IMR-90 (cell line): ENCODE results near the gene H6PD. TPM values are rescaled to one million over a fixed set of nuclear protein-coding genes. Genes with fewer than 3 reads are reported as not detected.

Experiments used
- ATAC-seq: fragments of 200-7000 bp; cut with Tn5 transposase; 2 replicates; pipeline ENCODE4 v1.9.1; 2020; ENCODE audit warnings: low read depth, mild to moderate bottlenecking, moderate library complexity
- BruUV-seq: library from RNA; stranded (reverse); fragments of 400-500 nt; replicated peaks from 2 replicates; lab custom pipeline; 2021; lab: Mats Ljungman, UMichigan
- CTCF ChIA-PET: fragments of 300-600 bp; formaldehyde crosslinking; extraction: SDS; loops from one replicate; lab custom pipeline; 2021; ENCODE audit warnings: antibody characterized with exemption; lab: Yijun Ruan, JAX
- POLR2A ChIA-PET: fragments of 300-600 bp; sonication (Branson Sonifier 250); formaldehyde crosslinking; loops from one replicate; lab custom pipeline; 2022; ENCODE audit warnings: antibody characterized with exemption; ENCODE audit not compliant: unreplicated experiment; lab: Charles Lee
- DNase-seq: peaks from one replicate; pipeline ENCODE4 v3.0.0; 2013
- H2AFZ ChIP-seq: replicated peaks from 2 replicates; pipeline ENCODE3; 2013; ENCODE audit warnings: low read length, mild to moderate bottlenecking; ENCODE audit not compliant: poor library complexity
- H2AK5ac ChIP-seq: 2 replicates; pipeline ENCODE4 v1.6.1; 2013; ENCODE audit warnings: low read depth, low read length, inconsistent platforms
- H2AK9ac ChIP-seq: replicated peaks from 2 replicates; pipeline ENCODE3; 2013; ENCODE audit warnings: mild to moderate bottlenecking, low read depth, low read length, moderate library complexity; ENCODE audit not compliant: poor library complexity
- H2BK120ac ChIP-seq: 2 replicates; pipeline ENCODE4 v1.6.1; 2013; ENCODE audit warnings: low read depth, low read length, inconsistent platforms
- H2BK15ac ChIP-seq: 3 replicates; pipeline ENCODE4 v1.6.1; 2013; ENCODE audit warnings: low read depth, low read length, inconsistent platforms
- H2BK20ac ChIP-seq: 2 replicates; pipeline ENCODE4 v1.6.1; 2013; ENCODE audit warnings: low read depth, mild to moderate bottlenecking, inconsistent platforms, low read length, moderate library complexity
- H2BK5ac ChIP-seq: 2 replicates; pipeline ENCODE4 v1.6.1; 2013; ENCODE audit warnings: mild to moderate bottlenecking, low read depth, low read length, inconsistent platforms; ENCODE audit not compliant: poor library complexity, severe bottlenecking
- H3K14ac ChIP-seq: replicated peaks from 2 replicates; pipeline ENCODE4 v1.6.1; 2013; ENCODE audit warnings: low read depth, low read length, inconsistent platforms
- H3K18ac ChIP-seq: 2 replicates; pipeline ENCODE4 v1.6.1; 2013; ENCODE audit warnings: low read depth, low read length, control low read depth
- H3K23ac ChIP-seq: 2 replicates; pipeline ENCODE4 v1.6.1; 2013; ENCODE audit warnings: low read depth, low read length, inconsistent platforms
- H3K27ac ChIP-seq: 2 replicates; pipeline ENCODE4 v1.5.1; 2013; ENCODE audit warnings: mild to moderate bottlenecking, control low read depth, low read length; ENCODE audit not compliant: insufficient read depth
- H3K27me3 ChIP-seq: 2 replicates; pipeline ENCODE4 v1.6.1; 2013; ENCODE audit warnings: low read length; ENCODE audit not compliant: control insufficient read depth, insufficient read depth
- H3K36me3 ChIP-seq: 2 replicates; pipeline ENCODE4 v1.6.1; 2013; ENCODE audit warnings: low read length, mixed read lengths; ENCODE audit not compliant: control insufficient read depth, insufficient read depth
- H3K4ac ChIP-seq: 2 replicates; pipeline ENCODE4 v1.6.1; 2013; ENCODE audit warnings: low read depth, low read length, inconsistent platforms
- H3K4me1 ChIP-seq: 2 replicates; pipeline ENCODE4 v1.6.1; 2013; ENCODE audit warnings: low read length, mixed read lengths; ENCODE audit not compliant: control insufficient read depth, insufficient read depth
- H3K4me2 ChIP-seq: 2 replicates; pipeline ENCODE4 v1.6.1; 2013; ENCODE audit warnings: low read depth, mild to moderate bottlenecking, control low read depth, low read length, moderate library complexity
- H3K4me3 ChIP-seq: 2 replicates; pipeline ENCODE4 v1.5.1; 2013; ENCODE audit warnings: low read depth, mild to moderate bottlenecking, control low read depth, low read length, moderate library complexity; ENCODE audit not compliant: insufficient read depth
- H3K56ac ChIP-seq: 2 replicates; pipeline ENCODE4 v1.6.1; 2013; ENCODE audit warnings: low read length, inconsistent platforms; ENCODE audit not compliant: insufficient read depth; ENCODE audit errors: extremely low read depth
- H3K79me1 ChIP-seq, 2 experiments: 2 replicates each; pipeline ENCODE4 v1.6.1; 2013; ENCODE audit warnings: low read length in 2 of 2, inconsistent platforms in 1 of 2, low read depth in 1 of 2
- H3K9ac ChIP-seq: 2 replicates; pipeline ENCODE4 v1.6.1; 2013; ENCODE audit warnings: low read depth, low read length, control low read depth
- H3K9me1 ChIP-seq: 2 replicates; pipeline ENCODE4 v1.6.1; 2013; ENCODE audit warnings: low read length, inconsistent platforms; ENCODE audit not compliant: insufficient read depth
- H3K9me3 ChIP-seq: 2 replicates; pipeline ENCODE4 v1.6.1; 2013; ENCODE audit warnings: low read length; ENCODE audit not compliant: control insufficient read depth, insufficient read depth
- H4K20me1 ChIP-seq: 2 replicates; pipeline ENCODE4 v1.6.1; 2013; ENCODE audit warnings: low read length, inconsistent platforms; ENCODE audit not compliant: insufficient read depth
- H4K5ac ChIP-seq: 2 replicates; pipeline ENCODE4 v1.6.1; 2013; ENCODE audit warnings: mild to moderate bottlenecking, low read depth, low read length, control low read depth
- H4K8ac ChIP-seq, 2 experiments: 2 replicates each; pipeline ENCODE4 v1.6.1; 2013; ENCODE audit warnings: low read depth in 2 of 2, low read length in 2 of 2, control low read depth in 1 of 2, inconsistent platforms in 1 of 2
- H4K91ac ChIP-seq: 2 replicates; pipeline ENCODE4 v1.6.1; 2013; ENCODE audit warnings: low read depth, low read length, inconsistent platforms; ENCODE audit not compliant: insufficient read depth
- BHLHE40 ChIP-seq: fragments of 150-350 bp; IDR thresholded peaks from 2 replicates; pipeline ENCODE4 v1.6.1; 2016; ENCODE audit warnings: mild to moderate bottlenecking, low read depth, low read length
- CHD1 ChIP-seq: IDR thresholded peaks from 2 replicates; pipeline ENCODE4 v1.6.1; 2012; ENCODE audit warnings: low read depth, low read length, improper control_type of control experiment
- ELK1 ChIP-seq: fragments of 150-350 bp; IDR thresholded peaks from 2 replicates; pipeline ENCODE4 v1.6.1; 2016; ENCODE audit warnings: low read depth, mild to moderate bottlenecking, low read length, moderate library complexity, borderline replicate concordance
- MXI1 ChIP-seq: IDR thresholded peaks from 2 replicates; pipeline ENCODE4 v1.6.1; 2012; ENCODE audit warnings: low read depth, mild to moderate bottlenecking, low read length, moderate library complexity, borderline replicate concordance
- RAD21 ChIP-seq: IDR thresholded peaks from 2 replicates; pipeline ENCODE4 v1.6.1; 2012; ENCODE audit warnings: low read length, improper control_type of control experiment
- RCOR1 ChIP-seq: IDR thresholded peaks from 2 replicates; pipeline ENCODE4 v1.6.1; 2012; ENCODE audit warnings: mild to moderate bottlenecking, low read length, improper control_type of control experiment; ENCODE audit not compliant: insufficient replicate concordance
- RFX5 ChIP-seq: IDR thresholded peaks from 2 replicates; pipeline ENCODE4 v1.8.0; 2012; ENCODE audit warnings: low read depth, mild to moderate bottlenecking, low read length, moderate library complexity
- SMC3 ChIP-seq: fragments of 150-350 bp; IDR thresholded peaks from 2 replicates; pipeline ENCODE4 v1.6.1; 2016; ENCODE audit warnings: low read depth, mild to moderate bottlenecking, antibody characterized with exemption, low read length, moderate library complexity
- WGBS, 2 experiments: methylation state at CpG; one replicate each; pipeline versions ENCODE4 v1.1.5 to v1.1.7; 2013; ENCODE audit warnings: missing lambda C conversion rate in 2 of 2; ENCODE audit not compliant: insufficient read length in 1 of 2; ENCODE audit errors: extremely low coverage in 2 of 2; 5-methylcytosine and 5-hydroxymethylcytosine counted together
- dilution Hi-C: fragments of 300-500 bp; cut with HindIII; formaldehyde crosslinking; loops from one replicate; pipeline ENCODE4 v1.14.3; 2018; ENCODE audit warnings: low sequenced_read_pairs; ENCODE audit not compliant: unreplicated experiment
- in situ Hi-C: fragments of 300-500 bp; cut with MboI; formaldehyde crosslinking; loops from 3 replicates; pipeline ENCODE4 v1.14.3; 2019; ENCODE audit warnings: low sequenced_read_pairs, inconsistent platforms, mixed read lengths
- intact Hi-C: fragments of 100-400 bp; cut with micrococcal nuclease; formaldehyde crosslinking; loops from 2 replicates; pipeline ENCODE4 v1.10.0; 2022
- polyA plus RNA-seq, 3 experiments: library from polyadenylated mRNA; depleted of rRNA; stranded (reverse); fragments of >200 nt; gene quantifications; 2 replicates each; pipeline ENCODE4 v1.2.3, GENCODE V29; 2012; ENCODE audit warnings: low replicate concordance in 1 of 3
- total RNA-seq: library from RNA; depleted of rRNA; stranded (reverse); fragments of >200 nt; gene quantifications from 2 replicates; pipeline ENCODE4 v1.2.3, GENCODE V29; 2012

Gene H6PD
- total and polyA plus RNA-seq, 2 of the 4 experiments (the other 2 are of a cell fraction): 9.3 to 22.1 TPM

GRCh38 chr1:9281908-9282695, 47.5 kb downstream of the H6PD start:
- CTCF ChIA-PET: interaction anchor here (0.5 kb wide), 2 partner anchors 49 to 291 kb away, joined by 3 read pairs; no protein-coding TSS in a partner anchor
- WGBS, 2 experiments: 37% methylated on average over 2 of the region's 12 CpGs; no CpG with 5 or more reads in 1 of the 2 experiments
- H3K9me3 ChIP-seq: no peaks in the 10 kb centered on the region
- BruUV-seq: no TSS peak
- H2BK15ac ChIP-seq: peak overlapping the region; percentile 29; the same call in 1 of the 3 replicates
- no peaks in the 10 kb centered on the region; the same call in 1 of the 2 replicates for H4K20me1 ChIP-seq
- intact Hi-C loops (no loop called here), dilution Hi-C loops (no loop called here), in situ Hi-C loops (loop anchor here (10.0 kb wide), 1 partner anchor 173 kb away; no protein-coding TSS in a partner anchor)
- H3K4me2 ChIP-seq: no peak overlapping the region
- ATAC-seq: peak; percentile 6; the same call in 1 of the 2 replicates
- no peaks in the 10 kb centered on the region for H3K36me3 ChIP-seq
- peak overlapping the region; percentile 92 for H2BK120ac ChIP-seq
- H4K5ac ChIP-seq: no peak overlapping the region
- H2BK5ac ChIP-seq: no peak overlapping the region
- H3K4ac ChIP-seq: peak overlapping the region; percentile 96; the same call in 1 of the 2 replicates
- peaks cover 35% of the 10 kb centered on the region for H3K4me1 ChIP-seq
- peak overlapping the region; percentile 14; the same call in 1 of the 2 replicates for H3K18ac ChIP-seq
- no peak for DNase-seq
- H3K4me3 ChIP-seq: no peak overlapping the region
- H3K27me3 ChIP-seq: no peaks in the 10 kb centered on the region
- POLR2A ChIA-PET: interaction anchor here (0.6 kb wide), 1 partner anchor 8 kb away, joined by 3 read pairs; no protein-coding TSS in a partner anchor
- peaks cover 0 to 5% of the 10 kb centered on the region in 2 experiments; a peak in 2 of 4 replicates for H3K79me1 ChIP-seq
- H2AK5ac ChIP-seq: peak overlapping the region; percentile 95; the same call in 1 of the 2 replicates
- H3K23ac ChIP-seq: no peak overlapping the region
- peaks cover 22% of the 10 kb centered on the region for H3K9me1 ChIP-seq
- no peak overlapping the region for H3K9ac ChIP-seq
- peak overlapping the region; percentile 78 for H2AFZ ChIP-seq
- 0 out of 2 replicates have a peak overlapping the region, but pooled peaks have one; percentile 19 for H3K14ac ChIP-seq
- peak overlapping the region; percentile 33 for H2AK9ac ChIP-seq
- peak overlapping the region; percentile 90; the same call in 1 of the 2 replicates for H2BK20ac ChIP-seq
- TF ChIP-seq CHD1 (no peak), RFX5 (no peak), SMC3 (no peak), BHLHE40 (no peak), RCOR1 (no peak), ELK1 (no peak), RAD21 (no peak), MXI1 (no peak)
- H3K56ac ChIP-seq: no peak overlapping the region
- no peak overlapping the region for H3K27ac ChIP-seq
- H4K91ac ChIP-seq: peak overlapping the region; percentile 71; the same call in 1 of the 2 replicates
- peak overlapping the region in 1 of 2 experiments; percentile 5; a peak in 3 of 4 replicates for H4K8ac ChIP-seq
